Lower leg skin (tissue), 3 donors: ENCODE results near the gene HOXC10.

Source experiments
- CTCF ChIP-seq, 3 donors: fragments of 450-650 bp; IDR thresholded peaks; one replicate each; pipeline ENCODE4 v1.5.1; 2016; ENCODE audit warnings: antibody characterized with exemption in 3 of 3, mild to moderate bottlenecking in 3 of 3, moderate library complexity in 2 of 3
- POLR2A ChIP-seq, 2 donors: fragments of 450-650 bp; IDR thresholded peaks; one replicate each; pipeline ENCODE4 v1.6.1; 2016 to 2017; ENCODE audit warnings: antibody characterized with exemption in 2 of 2, mild to moderate bottlenecking in 1 of 2, moderate library complexity in 1 of 2

- TF ChIP-seq CTCF (IDR thresholded peaks at IDR 0.05) = no peak
- no peak for TF ChIP-seq POLR2A (IDR thresholded peaks at IDR 0.05)
Measured at GRCh38 chr12:53954694-53955035, 30.3 kb upstream of the HOXC10 start, which contains the start of gene HOXC12.
